AG09309 (cell line): Measurements from ENCODE around the gene TM4SF5.
"Not testable (repeated sequence)": the region's sequence is repeated elsewhere in the genome, so short reads cannot be mapped to it uniquely, and the experiment has no call there.

ENCODE experiments used
- DNase-seq: peaks from one replicate; pipeline ENCODE4 v3.0.0-alpha.2; 2010; ENCODE audit warnings: low read depth
- H3K4me3 ChIP-seq: 2 replicates; pipeline ENCODE4 v1.5.1; 2011; ENCODE audit warnings: mild to moderate bottlenecking, low read depth, low read length, moderate library complexity; ENCODE audit not compliant: control insufficient read depth
- TF ChIP-seq, protein P1 (sequence below): IDR thresholded peaks from 2 replicates; pipeline ENCODE4 v1.5.1; 2011; ENCODE audit warnings: mild to moderate bottlenecking, low read depth, low read length, inconsistent platforms; ENCODE audit not compliant: insufficient read depth, control insufficient read depth; ENCODE audit errors: missing control alignments

Gene TM4SF5

DNA sequence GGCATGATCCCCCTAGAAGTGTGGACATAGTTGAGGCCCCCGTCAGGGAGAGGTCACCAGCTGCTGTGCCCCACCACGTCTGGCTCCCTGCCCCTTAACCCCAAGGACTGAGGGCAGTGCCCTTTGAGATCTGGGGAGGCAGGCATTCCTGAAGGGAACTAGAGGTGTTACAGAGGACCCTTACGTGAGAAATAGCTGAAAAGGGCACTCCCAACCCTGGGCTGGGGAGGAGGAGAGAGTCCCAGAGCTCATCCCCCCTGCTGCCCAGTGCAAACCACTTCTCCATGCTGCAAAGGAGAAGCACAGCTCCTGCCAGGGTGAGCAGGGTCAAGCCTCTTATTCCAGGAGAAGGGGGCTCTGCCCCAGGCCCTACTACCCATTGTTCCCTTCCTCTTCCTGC is 51.1 kb downstream of the TM4SF5 start:
- H3K4me3 ChIP-seq = no peak overlapping the region
- DNase-seq = no peak
- TF ChIP-seq, protein P1, sequence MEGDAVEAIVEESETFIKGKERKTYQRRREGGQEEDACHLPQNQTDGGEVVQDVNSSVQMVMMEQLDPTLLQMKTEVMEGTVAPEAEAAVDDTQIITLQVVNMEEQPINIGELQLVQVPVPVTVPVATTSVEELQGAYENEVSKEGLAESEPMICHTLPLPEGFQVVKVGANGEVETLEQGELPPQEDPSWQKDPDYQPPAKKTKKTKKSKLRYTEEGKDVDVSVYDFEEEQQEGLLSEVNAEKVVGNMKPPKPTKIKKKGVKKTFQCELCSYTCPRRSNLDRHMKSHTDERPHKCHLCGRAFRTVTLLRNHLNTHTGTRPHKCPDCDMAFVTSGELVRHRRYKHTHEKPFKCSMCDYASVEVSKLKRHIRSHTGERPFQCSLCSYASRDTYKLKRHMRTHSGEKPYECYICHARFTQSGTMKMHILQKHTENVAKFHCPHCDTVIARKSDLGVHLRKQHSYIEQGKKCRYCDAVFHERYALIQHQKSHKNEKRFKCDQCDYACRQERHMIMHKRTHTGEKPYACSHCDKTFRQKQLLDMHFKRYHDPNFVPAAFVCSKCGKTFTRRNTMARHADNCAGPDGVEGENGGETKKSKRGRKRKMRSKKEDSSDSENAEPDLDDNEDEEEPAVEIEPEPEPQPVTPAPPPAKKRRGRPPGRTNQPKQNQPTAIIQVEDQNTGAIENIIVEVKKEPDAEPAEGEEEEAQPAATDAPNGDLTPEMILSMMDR = no peak

DNA sequence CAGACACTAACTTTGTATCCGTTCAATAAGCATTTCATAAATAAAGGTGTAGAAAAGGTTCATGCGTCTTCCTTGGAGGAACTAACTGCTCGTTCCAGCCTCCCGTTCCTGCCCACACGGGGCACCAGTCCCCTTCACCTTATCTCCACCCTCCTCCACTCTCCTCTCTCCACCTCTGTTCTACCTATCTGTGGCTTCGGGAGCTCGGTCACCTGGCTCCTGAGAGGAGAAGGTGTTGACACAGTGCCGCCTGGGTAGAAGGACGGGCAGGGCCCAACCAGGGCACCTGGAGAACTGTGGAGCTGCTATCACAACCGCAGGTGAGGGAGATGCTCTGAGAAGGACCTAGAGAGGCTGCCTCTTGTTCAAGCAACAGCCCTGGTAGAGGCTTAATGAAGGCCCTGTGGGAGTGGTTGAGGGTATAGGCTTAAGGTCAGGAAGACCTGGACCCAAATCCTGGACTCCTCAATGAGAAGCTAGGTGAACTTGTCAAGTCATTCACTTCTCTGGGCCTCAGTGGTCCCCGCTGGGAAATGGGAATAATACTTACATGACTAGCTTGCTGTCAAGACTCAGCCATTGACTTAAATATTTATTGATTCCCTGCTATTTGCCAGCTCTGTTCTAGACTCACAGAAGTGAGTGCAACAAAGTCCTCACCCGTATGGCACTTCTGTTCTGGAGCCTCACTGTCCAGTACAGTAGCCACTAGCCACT is 51.8 kb downstream of the TM4SF5 start:
- no peak overlapping the region for H3K4me3 ChIP-seq
- DNase-seq = no peak
- TF ChIP-seq, protein P1 = no peak

DNA sequence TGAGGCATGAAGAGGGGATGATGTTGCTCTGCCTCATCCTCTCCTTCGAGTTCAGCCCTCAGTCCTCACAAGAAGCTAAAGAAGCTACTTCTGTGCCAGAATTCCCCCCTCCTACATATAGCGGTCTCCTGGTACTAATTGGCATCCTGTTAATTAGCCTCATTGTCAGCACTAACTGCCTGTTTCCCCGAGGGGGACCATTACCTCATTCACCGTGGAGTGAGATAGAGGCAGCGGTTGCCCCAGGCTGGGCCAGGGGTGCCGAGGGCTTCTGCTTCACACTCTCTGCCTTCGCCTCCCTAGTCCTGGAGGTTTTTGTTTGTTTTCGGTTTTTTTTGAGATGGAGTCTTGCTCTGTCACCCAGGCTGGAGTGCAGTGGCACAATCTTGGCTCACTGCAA is 55.7 kb downstream of the TM4SF5 start:
- DNase-seq = no peak
- no peak overlapping the region for H3K4me3 ChIP-seq
- TF ChIP-seq, protein P1 = no peak

DNA sequence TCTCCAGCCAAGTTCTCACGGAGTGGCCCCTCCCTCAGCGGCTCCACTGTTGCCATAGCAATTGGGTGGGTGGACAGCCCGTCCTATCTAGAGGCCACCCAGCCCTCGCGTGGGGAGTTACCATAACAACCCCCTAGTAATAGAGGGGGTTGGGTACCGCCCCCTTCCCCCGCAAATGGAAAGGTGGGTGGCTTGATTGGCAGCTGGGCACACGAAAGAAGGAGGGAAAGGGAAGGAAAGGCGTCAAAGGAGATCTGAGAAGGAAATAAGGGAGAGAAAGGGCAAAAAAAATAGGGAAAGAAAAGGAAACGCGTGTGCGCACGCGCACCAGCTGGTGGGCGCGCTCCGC is 61.1 kb downstream of the TM4SF5 start:
- H3K4me3 ChIP-seq = peak overlapping the region; percentile 51
- DNase-seq = not testable (repeated sequence)
